ENCODE results near the gene ZSWIM5. TPM values are rescaled to one million over a fixed set of nuclear protein-coding genes. Genes with fewer than 3 reads are reported as not detected.
A peak's percentile ranks its signal among the peaks of the same experiment; 100 is the strongest.

ZSWIM5 gene
- total RNA-seq, 1 donor, result 4.7 TPM

GRCh38 chr1:45038661-45039364 lies 167.6 kb downstream of the ZSWIM5 start:
- TF ChIP-seq CTCF (IDR thresholded peaks at IDR 0.05; ENCODE audit: insufficient read depth, low read length), result no peak
- H3K4me3 ChIP-seq (ENCODE audit: low read depth, low read length), result no peak overlapping the region
- no peak for DNase-seq (ENCODE audit: low read depth)

GRCh38 chr1:45038240-45038639 lies 168.2 kb downstream of the ZSWIM5 start:
- no peak for TF ChIP-seq CTCF (IDR thresholded peaks at IDR 0.05; ENCODE audit: insufficient read depth, low read length)
- no peak overlapping the region for H3K4me3 ChIP-seq (ENCODE audit: low read depth, low read length)
- no peak for DNase-seq (ENCODE audit: low read depth)

GRCh38 chr1:45037456-45037855 lies 168.9 kb downstream of the ZSWIM5 start:
- no peak overlapping the region for H3K4me3 ChIP-seq (ENCODE audit: low read depth, low read length)
- peak; percentile 48 for DNase-seq (ENCODE audit: low read depth)
- TF ChIP-seq CTCF (IDR thresholded peaks at IDR 0.05; ENCODE audit: insufficient read depth, low read length), result no peak

- TF ChIP-seq CTCF (IDR thresholded peaks at IDR 0.05; ENCODE audit: insufficient read depth, low read length), result no peak
- no peak overlapping the region for H3K4me3 ChIP-seq (ENCODE audit: low read depth, low read length)
- no peak for DNase-seq (ENCODE audit: low read depth)
These were observed 170.6 kb downstream of the ZSWIM5 start for GRCh38 chr1:45035631-45036301.

- no peak for DNase-seq (ENCODE audit: low read depth)
- no peak for TF ChIP-seq CTCF (IDR thresholded peaks at IDR 0.05; ENCODE audit: insufficient read depth, low read length)
- no peak overlapping the region for H3K4me3 ChIP-seq (ENCODE audit: low read depth, low read length)
These were observed 173.0 kb downstream of the ZSWIM5 start for GRCh38 chr1:45033356-45033755.

GRCh38 chr1:45032837-45033236 lies 173.6 kb downstream of the ZSWIM5 start:
- no peak for DNase-seq (ENCODE audit: low read depth)
- no peak for TF ChIP-seq CTCF (IDR thresholded peaks at IDR 0.05; ENCODE audit: insufficient read depth, low read length)

More at GRCh38 chr1:45032837-45033236, 173.6 kb downstream of the ZSWIM5 start:
- H3K4me3 ChIP-seq (ENCODE audit: low read depth, low read length), result no peak overlapping the region
